Sigmoid colon (tissue), 7 donors: Measurements from ENCODE around the gene KRT16. TPM values are rescaled to one million over a fixed set of nuclear protein-coding genes. Genes with fewer than 3 reads are reported as not detected.

Experiments
- DNase-seq: peaks from one replicate; pipeline ENCODE4 v3.0.0-alpha.2; 2019
- H3K27ac ChIP-seq, 4 donors: fragments of 200-600 bp; sonication (generic); one replicate each; pipeline ENCODE4 v1.5.1; 2016 to 2019; ENCODE audit warnings: mild to moderate bottlenecking in 1 of 4
- H3K27me3 ChIP-seq, 3 donors: fragments of 200-600 bp; sonication (generic); one replicate each; pipeline ENCODE4 v1.5.1; 2019; ENCODE audit warnings: mild to moderate bottlenecking in 1 of 3
- H3K36me3 ChIP-seq, 4 donors: fragments of 200-600 bp; sonication (generic); one replicate each; pipeline ENCODE4 v1.5.1; 2016 to 2019
- H3K4me1 ChIP-seq, 4 donors: fragments of 200-600 bp; sonication (generic); one replicate each; pipeline ENCODE4 v1.5.1; 2017 to 2019
- H3K4me3 ChIP-seq, 4 donors: fragments of 200-600 bp; sonication (generic); one replicate each; pipeline ENCODE4 v1.5.1; 2017 to 2019; ENCODE audit warnings: mild to moderate bottlenecking in 2 of 4, moderate library complexity in 1 of 4
- H3K9me3 ChIP-seq, 4 donors: fragments of 200-600 bp in 3 of 4; sonication (generic) in 3 of 4; one replicate each; pipeline versions ENCODE4 v1.5.1 to v1.6.1; 2013 to 2019
- CTCF ChIP-seq, 4 experiments: fragments of 450-650 bp in 3 of 4; fragments of 200-600 bp in 1 of 4; IDR thresholded peaks; one replicate each; pipeline ENCODE4 v1.5.1; 2016 to 2019; ENCODE audit warnings: antibody characterized with exemption in 4 of 4, mild to moderate bottlenecking in 3 of 4, moderate library complexity in 2 of 4
- EP300 ChIP-seq, 4 donors: sonication (generic); formaldehyde crosslinking; IDR thresholded peaks; one replicate each; pipeline ENCODE4 v1.6.1; 2017; ENCODE audit warnings: antibody characterized with exemption in 4 of 4
- POLR2A ChIP-seq, 2 donors: fragments of 450-650 bp; IDR thresholded peaks; one replicate each; pipeline ENCODE4 v1.6.1; 2016; ENCODE audit warnings: antibody characterized with exemption in 2 of 2, mild to moderate bottlenecking in 2 of 2, moderate library complexity in 2 of 2
- POLR2AphosphoS5 ChIP-seq, 4 donors: sonication (generic); formaldehyde crosslinking; IDR thresholded peaks; one replicate each; pipeline ENCODE4 v1.6.1; 2017; ENCODE audit warnings: antibody characterized with exemption in 4 of 4
- WGBS, 2 donors: extraction: QIAGEN DNeasy Blood & Tissue Kit; methylation state at CpG; one replicate each; pipeline ENCODE4 v1.1.7; 2013; 5-methylcytosine and 5-hydroxymethylcytosine counted together
- intact Hi-C: fragments of 100-400 bp; cut with DNase I; formaldehyde crosslinking; loops from one replicate; pipeline ENCODE4 v1.15.1; 2023
- polyA plus RNA-seq, 3 donors: library from polyadenylated mRNA; stranded (reverse); fragments of 200-250 nt; gene quantifications; one replicate each; pipeline ENCODE4 v1.2.3, GENCODE V29; 2013
- total RNA-seq, 4 donors: library from RNA; depleted of rRNA; stranded (reverse); fragments of >200 nt; gene quantifications; one replicate each; pipeline ENCODE4 v1.1.0, GENCODE V29; 2016
- donor health status: healthy with polysubstance abuse.
- donor health status: Bipolar disorder and iron deficiency.
- donor health status: healthy.

KRT16 gene
- total and polyA plus RNA-seq, 7 donors: 0.09 to 0.83 (median 0.60) TPM; not detected in 4

GRCh38 chr17:41567317-41567716 lies 45.2 kb downstream of the KRT16 start:
- no peak for DNase-seq
- Histone ChIP-seq H3K9me3 (no peaks in the 10 kb centered on the region), H3K4me1 (no peaks in the 10 kb centered on the region), H3K27me3 (peaks cover 0 to 12% (median 0%) of the 10 kb centered on the region in 3 donors), H3K27ac (no peak overlapping the region), H3K36me3 (no peaks in the 10 kb centered on the region), H3K4me3 (no peak overlapping the region)
- intact Hi-C loops: no loop called here
- WGBS, 2 donors: 63 to 83% methylated on average over 6 of the region's 6 CpGs
- no peak for TF ChIP-seq POLR2A (IDR thresholded peaks at IDR 0.05)
- no peak for TF ChIP-seq POLR2AphosphoS5 (IDR thresholded peaks at IDR 0.05)
- no peak for TF ChIP-seq CTCF (IDR thresholded peaks at IDR 0.05)
- TF ChIP-seq EP300 (IDR thresholded peaks at IDR 0.05): no peak

GRCh38 chr17:41565338-41565737 lies 47.2 kb downstream of the KRT16 start:
- H3K27me3 ChIP-seq: peaks cover 0 to 13% (median 0%) of the 10 kb centered on the region in 3 donors
- no peaks in the 10 kb centered on the region for H3K4me1 ChIP-seq
- H3K4me3 ChIP-seq: no peak overlapping the region
- intact Hi-C loops: no loop called here
- TF ChIP-seq EP300 (IDR thresholded peaks at IDR 0.05) (no peak), POLR2AphosphoS5 (IDR thresholded peaks at IDR 0.05) (no peak), POLR2A (IDR thresholded peaks at IDR 0.05) (no peak)
- no peak for DNase-seq
- H3K9me3 ChIP-seq: no peaks in the 10 kb centered on the region
- H3K36me3 ChIP-seq: no peaks in the 10 kb centered on the region
- H3K27ac ChIP-seq: no peak overlapping the region

GRCh38 chr17:41563607-41564170 lies 48.9 kb downstream of the KRT16 start:
- Histone ChIP-seq H3K4me1 (no peaks in the 10 kb centered on the region), H3K9me3 (no peaks in the 10 kb centered on the region), H3K36me3 (no peaks in the 10 kb centered on the region), H3K27me3 (peaks cover 0 to 20% (median 0%) of the 10 kb centered on the region in 3 donors), H3K4me3 (no peak overlapping the region), H3K27ac (no peak overlapping the region)
- WGBS, 2 donors: 51 to 60% methylated on average over 3 of the region's 3 CpGs
- no peak for DNase-seq
- intact Hi-C loops: no loop called here
- no peak for TF ChIP-seq POLR2AphosphoS5 (IDR thresholded peaks at IDR 0.05)
- TF ChIP-seq CTCF (IDR thresholded peaks at IDR 0.05): no peak
- no peak for TF ChIP-seq EP300 (IDR thresholded peaks at IDR 0.05)
- no peak for TF ChIP-seq POLR2A (IDR thresholded peaks at IDR 0.05)

- no peaks in the 10 kb centered on the region for H3K9me3 ChIP-seq
- TF ChIP-seq CTCF (IDR thresholded peaks at IDR 0.05) (no peak), POLR2AphosphoS5 (IDR thresholded peaks at IDR 0.05) (no peak), EP300 (IDR thresholded peaks at IDR 0.05) (no peak), POLR2A (IDR thresholded peaks at IDR 0.05) (no peak)
- H3K36me3 ChIP-seq: no peaks in the 10 kb centered on the region
- H3K4me3 ChIP-seq: no peak overlapping the region
- DNase-seq: no peak
- intact Hi-C loops: no loop called here
- H3K27me3 ChIP-seq: peaks cover 0 to 22% (median 0%) of the 10 kb centered on the region in 3 donors
- H3K27ac ChIP-seq: no peak overlapping the region
- H3K4me1 ChIP-seq: no peaks in the 10 kb centered on the region
- 79 to 82% methylated on average over 6 of the region's 6 CpGs for WGBS, 2 donors
These were observed 51.0 kb downstream of the KRT16 start for GRCh38 chr17:41561554-41561953.

Other genes with a start within 250 kb of the KRT16 start
- gene KRT33B, start 243.0 kb downstream of the KRT16 start, total RNA-seq: not detected
- gene KRT33B, start 243.0 kb downstream of the KRT16 start, polyA plus RNA-seq: not detected
- gene KRT34, start 230.5 kb downstream of the KRT16 start, total RNA-seq: not detected
- gene KRT34, start 230.5 kb downstream of the KRT16 start, polyA plus RNA-seq: not detected
- not detected for gene KRT31, start 215.2 kb downstream of the KRT16 start, total RNA-seq
- not detected for gene KRT31, start 215.2 kb downstream of the KRT16 start, polyA plus RNA-seq
- gene KRT37, start 188.2 kb downstream of the KRT16 start, total RNA-seq: not detected
- gene KRT37, start 188.2 kb downstream of the KRT16 start, polyA plus RNA-seq: not detected
- gene KRT38, start 171.8 kb downstream of the KRT16 start, total RNA-seq: not detected
- gene KRT38, start 171.8 kb downstream of the KRT16 start, polyA plus RNA-seq: not detected
- gene KRT32, start 145.4 kb downstream of the KRT16 start, total RNA-seq: not detected
- gene KRT32, start 145.4 kb downstream of the KRT16 start, polyA plus RNA-seq: not detected
- gene KRT35, start 131.6 kb downstream of the KRT16 start, total RNA-seq: not detected
- gene KRT35, start 131.6 kb downstream of the KRT16 start, polyA plus RNA-seq: not detected
- gene KRT36, start 122.9 kb downstream of the KRT16 start, total RNA-seq: under 1 TPM in 1 of 4 donors, not detected in 3; 0.33 TPM
- under 1 TPM in 1 of 3 donors, not detected in 2; 0.20 TPM for gene KRT36, start 122.9 kb downstream of the KRT16 start, polyA plus RNA-seq
- gene KRT13, start 107.2 kb downstream of the KRT16 start, total RNA-seq: under 1 TPM in 1 of 4 donors, not detected in 3; 0.55 TPM
- gene KRT13, start 107.2 kb downstream of the KRT16 start, polyA plus RNA-seq: 10 to 100 TPM in 1 of 3 donors, 1 to 10 TPM in 1, under 1 TPM in 1; 0.46 to 54.1 (median 8.0) TPM
- gene KRT15, start 93.9 kb downstream of the KRT16 start, total RNA-seq: not detected
- gene KRT15, start 93.9 kb downstream of the KRT16 start, polyA plus RNA-seq: 10 to 100 TPM in 1 of 3 donors, 1 to 10 TPM in 2; 5.4 to 10.3 (median 9.2) TPM
- 1 to 10 TPM in 2 of 4 donors, under 1 TPM in 2; 0.49 to 2.5 (median 1.2) TPM for gene KRT19, start 84.5 kb downstream of the KRT16 start, total RNA-seq
- gene KRT19, start 84.5 kb downstream of the KRT16 start, polyA plus RNA-seq: 1,000 to 10,000 TPM in 2 of 3 donors, 100 to 1,000 TPM in 1; 809 to 2,366 (median 1,184) TPM
- gene KRT9, start 40.7 kb downstream of the KRT16 start, total RNA-seq: not detected
- not detected for gene KRT9, start 40.7 kb downstream of the KRT16 start, polyA plus RNA-seq
- gene KRT14, start 25.9 kb downstream of the KRT16 start, total RNA-seq: not detected
- gene KRT14, start 25.9 kb downstream of the KRT16 start, polyA plus RNA-seq: 1 to 10 TPM in 2 of 3 donors, under 1 TPM in 1; 0.15 to 3.6 (median 1.4) TPM
- gene KRT17, start 11.8 kb upstream of the KRT16 start, total RNA-seq: 1 to 10 TPM in 2 of 4 donors, not detected in 2; 1.2 to 5.3 TPM
- under 1 TPM in 1 of 3 donors, not detected in 2; 0.17 TPM for gene KRT17, start 11.8 kb upstream of the KRT16 start, polyA plus RNA-seq
- gene EIF1, start 76.1 kb upstream of the KRT16 start, total RNA-seq: 100 to 1,000 TPM; 246 to 572 (median 430) TPM
- 100 to 1,000 TPM; 384 to 515 (median 507) TPM for gene EIF1, start 76.1 kb upstream of the KRT16 start, polyA plus RNA-seq
- gene GAST, start 99.6 kb upstream of the KRT16 start, total RNA-seq: not detected
- gene GAST, start 99.6 kb upstream of the KRT16 start, polyA plus RNA-seq: not detected
- 1 to 10 TPM in 3 of 4 donors, under 1 TPM in 1; 0.71 to 4.3 (median 2.5) TPM for gene HAP1, start 121.9 kb upstream of the KRT16 start, total RNA-seq
- gene HAP1, start 121.9 kb upstream of the KRT16 start, polyA plus RNA-seq: under 1 TPM; under 0.01 to 0.47 (median 0.23) TPM
- gene JUP, start 173.9 kb upstream of the KRT16 start, total RNA-seq: 10 to 100 TPM; 22.2 to 40.3 (median 31.2) TPM
- gene JUP, start 173.9 kb upstream of the KRT16 start, polyA plus RNA-seq: 100 to 1,000 TPM; 231 to 494 (median 236) TPM
- 10 to 100 TPM in 3 of 4 donors, 1 to 10 TPM in 1; 9.9 to 12.3 (median 11.3) TPM for gene P3H4, start 199.2 kb upstream of the KRT16 start, total RNA-seq
- 1 to 10 TPM; 3.0 to 6.4 (median 4.9) TPM for gene P3H4, start 199.2 kb upstream of the KRT16 start, polyA plus RNA-seq
- 10 to 100 TPM; 34.2 to 71.2 (median 39.5) TPM for gene FKBP10, start 200.2 kb upstream of the KRT16 start, total RNA-seq
- gene FKBP10, start 200.2 kb upstream of the KRT16 start, polyA plus RNA-seq: 10 to 100 TPM in 1 of 3 donors, 1 to 10 TPM in 2; 5.5 to 18.4 (median 9.0) TPM
- 100 to 1,000 TPM in 1 of 4 donors, 10 to 100 TPM in 3; 58.5 to 104 (median 69.2) TPM for gene NT5C3B, start 223.5 kb upstream of the KRT16 start, total RNA-seq
- gene NT5C3B, start 223.5 kb upstream of the KRT16 start, polyA plus RNA-seq: 10 to 100 TPM; 19.4 to 42.6 (median 33.9) TPM
- gene KLHL10, start 225.1 kb upstream of the KRT16 start, total RNA-seq: 1 to 10 TPM in 3 of 4 donors, under 1 TPM in 1; 0.95 to 3.9 (median 1.5) TPM
- under 1 TPM in 1 of 3 donors, not detected in 2; 0.04 TPM for gene KLHL10, start 225.1 kb upstream of the KRT16 start, polyA plus RNA-seq